ENCODE results near the gene TRIO. TPM values are rescaled to one million over a fixed set of nuclear protein-coding genes. Genes with fewer than 3 reads are reported as not detected.
A peak's percentile ranks its signal among the peaks of the same experiment; 100 is the strongest.

Gene TRIO
- total and polyA plus RNA-seq, 2 donors (not counting 3 experiments of a cell fraction or from before 2014, with no cell fraction given): 82.9 to 248 TPM

- no peak overlapping the region for H3K27ac ChIP-seq (ENCODE audit: insufficient read depth, low read depth, low read length)
- ChIA-PET POLR2A (no interaction called here), CTCF (interaction anchor here (1.1 kb wide), 1 partner anchor 14 kb away, joined by 3 read pairs; no protein-coding TSS in a partner anchor)
- no peak overlapping the region for H2AFZ ChIP-seq (ENCODE audit: low read depth, low read length)
- dilution Hi-C loops (cut with MboI; ENCODE audit: extremely low pct_ligation_motif_present, low sequenced_read_pairs): loop anchor here (25.0 kb wide), 1 partner anchor 119 kb away; the partner anchor contains the start of gene TRIO
- H3K4me1 ChIP-seq (ENCODE audit: control insufficient read depth, extremely low read depth, insufficient read depth, low read length): peaks cover 40% of the 10 kb centered on the region
- intact Hi-C loops (cut with micrococcal nuclease): no loop called here
- DNase-seq (ENCODE audit: low read depth, low spot score): no peak
- H3K36me3 ChIP-seq (ENCODE audit: control insufficient read depth in 2 of 2, extremely low read depth in 1 of 2, insufficient read depth in 2 of 2, low read length in 2 of 2): no peaks in the 10 kb centered on the region
- no peaks in the 10 kb centered on the region for H3K9me1 ChIP-seq (replicated peaks; ENCODE audit: control insufficient read depth, extremely low read depth, insufficient read depth, low read length)
- no peak for FAIRE-seq
- no peak overlapping the region for H3K4me2 ChIP-seq (ENCODE audit: insufficient read depth, low read length)
- no peaks in the 10 kb centered on the region for H4K20me1 ChIP-seq (replicated peaks; ENCODE audit: control insufficient read depth, extremely low read depth, insufficient read depth, low read length)
- TF ChIP-seq MAX (IDR thresholded peaks at IDR 0.05; ENCODE audit: insufficient read depth, insufficient read length) (no peak), POLR2A (IDR thresholded peaks at IDR 0.05; ENCODE audit: low read depth, low read length) (no peak), MYC (IDR thresholded peaks at IDR 0.05; ENCODE audit: low read depth, low read length) (no peak), FOS (IDR thresholded peaks at IDR 0.05; ENCODE audit: borderline replicate concordance, insufficient read depth, low read length) (no peak), JUN (IDR thresholded peaks at IDR 0.05; ENCODE audit: borderline replicate concordance, insufficient read depth, insufficient read length, low read depth) (no peak)
- no peaks in the 10 kb centered on the region for H3K27me3 ChIP-seq (ENCODE audit: control insufficient read depth in 2 of 2, insufficient read depth in 2 of 2, low read length in 2 of 2)
- H3K9me3 ChIP-seq (replicated peaks; ENCODE audit: control insufficient read depth, insufficient read depth, low read length): no peaks in the 10 kb centered on the region
- peaks cover 100% of the 10 kb centered on the region for H3K79me2 ChIP-seq (ENCODE audit: control insufficient read depth, insufficient read depth, low read length)
- H3K4me3 ChIP-seq (replicated peaks in 1 of 3; ENCODE audit: insufficient read depth in 1 of 3, low read depth in 1 of 3, low read length in 3 of 3): no peak overlapping the region
- BruUV-seq (replicated peaks): no TSS peak
- no peak overlapping the region for H3K9ac ChIP-seq (replicated peaks; ENCODE audit: extremely low read depth, insufficient read depth, low read length)
Observed at GRCh38 chr5:14256026-14256690, 113.0 kb downstream of the TRIO start.

- Histone ChIP-seq H3K9me3 (replicated peaks; ENCODE audit: control insufficient read depth, insufficient read depth, low read length) (no peaks in the 10 kb centered on the region), H4K20me1 (replicated peaks; ENCODE audit: control insufficient read depth, extremely low read depth, insufficient read depth, low read length) (no peaks in the 10 kb centered on the region), H3K9me1 (replicated peaks; ENCODE audit: control insufficient read depth, extremely low read depth, insufficient read depth, low read length) (no peaks in the 10 kb centered on the region), H3K4me3 (replicated peaks in 1 of 3; ENCODE audit: insufficient read depth in 1 of 3, low read depth in 1 of 3, low read length in 3 of 3) (no peak overlapping the region), H3K4me2 (ENCODE audit: insufficient read depth, low read length) (no peak overlapping the region), H3K4me1 (ENCODE audit: control insufficient read depth, extremely low read depth, insufficient read depth, low read length) (peaks cover 44% of the 10 kb centered on the region), H3K79me2 (ENCODE audit: control insufficient read depth, insufficient read depth, low read length) (peaks cover 99% of the 10 kb centered on the region), H3K36me3 (ENCODE audit: control insufficient read depth in 2 of 2, extremely low read depth in 1 of 2, insufficient read depth in 2 of 2, low read length in 2 of 2) (no peaks in the 10 kb centered on the region), H2AFZ (ENCODE audit: low read depth, low read length) (no peak overlapping the region), H3K9ac (replicated peaks; ENCODE audit: extremely low read depth, insufficient read depth, low read length) (no peak overlapping the region), H3K27ac (ENCODE audit: insufficient read depth, low read depth, low read length) (no peak overlapping the region), H3K27me3 (ENCODE audit: control insufficient read depth in 2 of 2, insufficient read depth in 2 of 2, low read length in 2 of 2) (no peaks in the 10 kb centered on the region)
- FAIRE-seq: peak; percentile 67
- no peak for TF ChIP-seq EZH2 (IDR thresholded peaks at IDR 0.05; ENCODE audit: borderline replicate concordance, low read depth, low read length, severe bottlenecking)
- TF ChIP-seq MAX (IDR thresholded peaks at IDR 0.05; ENCODE audit: insufficient read depth, insufficient read length): no peak
- TF ChIP-seq FOS (IDR thresholded peaks at IDR 0.05; ENCODE audit: borderline replicate concordance, insufficient read depth, low read length): no peak
- no peak for TF ChIP-seq MYC (IDR thresholded peaks at IDR 0.05; ENCODE audit: low read depth, low read length)
- no peak for TF ChIP-seq CTCF (IDR thresholded peaks at IDR 0.05; ENCODE audit: extremely low read depth in 1 of 2, insufficient read depth in 1 of 2, low read depth in 1 of 2, low read length in 2 of 2)
- no peak for TF ChIP-seq GATA2 (IDR thresholded peaks at IDR 0.05; ENCODE audit: insufficient read depth, insufficient read length, low read depth, low read length)
- TF ChIP-seq POLR2AphosphoS5 (IDR thresholded peaks at IDR 0.05; ENCODE audit: insufficient read depth, low read depth, low read length): no peak
- TF ChIP-seq JUN (IDR thresholded peaks at IDR 0.05; ENCODE audit: borderline replicate concordance, insufficient read depth, insufficient read length, low read depth): no peak
- no peak for TF ChIP-seq POLR2A (IDR thresholded peaks at IDR 0.05; ENCODE audit: low read depth, low read length)
- intact Hi-C loops (cut with micrococcal nuclease): no loop called here
- no peak for DNase-seq (ENCODE audit: low read depth, low spot score)
- ChIA-PET POLR2A (no interaction called here), CTCF (interaction anchor here (1.1 kb wide), 1 partner anchor 13 kb away, joined by 3 read pairs; no protein-coding TSS in a partner anchor)
- dilution Hi-C loops (cut with MboI; ENCODE audit: extremely low pct_ligation_motif_present, low sequenced_read_pairs): loop anchor here (25.0 kb wide), 1 partner anchor 120 kb away; the partner anchor contains the start of gene TRIO
- BruUV-seq (replicated peaks): no TSS peak
Observed at GRCh38 chr5:14256756-14257393, 113.7 kb downstream of the TRIO start.
